ENCODE results near the gene PNPLA8. TPM values are rescaled to one million over a fixed set of nuclear protein-coding genes. Genes with fewer than 3 reads are reported as not detected.

PNPLA8 gene
- total RNA-seq, 1 donor from 2014 or later = 26.3 TPM

DNA sequence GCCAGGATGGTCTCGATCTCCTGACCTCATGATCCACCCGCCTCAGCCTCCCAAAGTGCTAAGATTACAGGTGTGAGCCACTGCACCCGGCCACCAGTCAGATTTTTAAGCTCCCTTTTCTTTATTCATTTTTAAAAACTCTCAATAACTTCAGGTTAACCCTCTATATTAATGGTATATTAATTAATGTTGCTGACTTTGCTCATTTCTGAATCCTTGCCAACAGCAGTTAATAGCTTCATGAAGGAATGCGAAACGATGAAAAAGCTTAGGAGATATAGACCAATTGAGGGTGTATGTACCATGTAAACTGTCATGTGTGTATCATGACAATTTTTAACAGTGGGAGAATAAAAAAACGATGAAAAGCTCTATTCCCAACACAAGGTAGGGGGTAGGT lies 27.5 kb downstream of the PNPLA8 start:
- FAIRE-seq (no peak), DNase-seq (ENCODE audit: low read depth) (no peak)
- H3K36me3 ChIP-seq (ENCODE audit: control insufficient read depth, insufficient read depth, low read length) = peaks cover 3% of the 10 kb centered on the region
- no peak overlapping the region for H3K4me3 ChIP-seq (ENCODE audit: low read depth, low read length)
- TF ChIP-seq, protein P1, sequence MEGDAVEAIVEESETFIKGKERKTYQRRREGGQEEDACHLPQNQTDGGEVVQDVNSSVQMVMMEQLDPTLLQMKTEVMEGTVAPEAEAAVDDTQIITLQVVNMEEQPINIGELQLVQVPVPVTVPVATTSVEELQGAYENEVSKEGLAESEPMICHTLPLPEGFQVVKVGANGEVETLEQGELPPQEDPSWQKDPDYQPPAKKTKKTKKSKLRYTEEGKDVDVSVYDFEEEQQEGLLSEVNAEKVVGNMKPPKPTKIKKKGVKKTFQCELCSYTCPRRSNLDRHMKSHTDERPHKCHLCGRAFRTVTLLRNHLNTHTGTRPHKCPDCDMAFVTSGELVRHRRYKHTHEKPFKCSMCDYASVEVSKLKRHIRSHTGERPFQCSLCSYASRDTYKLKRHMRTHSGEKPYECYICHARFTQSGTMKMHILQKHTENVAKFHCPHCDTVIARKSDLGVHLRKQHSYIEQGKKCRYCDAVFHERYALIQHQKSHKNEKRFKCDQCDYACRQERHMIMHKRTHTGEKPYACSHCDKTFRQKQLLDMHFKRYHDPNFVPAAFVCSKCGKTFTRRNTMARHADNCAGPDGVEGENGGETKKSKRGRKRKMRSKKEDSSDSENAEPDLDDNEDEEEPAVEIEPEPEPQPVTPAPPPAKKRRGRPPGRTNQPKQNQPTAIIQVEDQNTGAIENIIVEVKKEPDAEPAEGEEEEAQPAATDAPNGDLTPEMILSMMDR (IDR thresholded peaks at IDR 0.05; ENCODE audit: insufficient read depth, low read length, severe bottlenecking) = no peak
- no peaks in the 10 kb centered on the region for H3K27me3 ChIP-seq (ENCODE audit: control insufficient read depth, insufficient read depth, low read length)

DNA sequence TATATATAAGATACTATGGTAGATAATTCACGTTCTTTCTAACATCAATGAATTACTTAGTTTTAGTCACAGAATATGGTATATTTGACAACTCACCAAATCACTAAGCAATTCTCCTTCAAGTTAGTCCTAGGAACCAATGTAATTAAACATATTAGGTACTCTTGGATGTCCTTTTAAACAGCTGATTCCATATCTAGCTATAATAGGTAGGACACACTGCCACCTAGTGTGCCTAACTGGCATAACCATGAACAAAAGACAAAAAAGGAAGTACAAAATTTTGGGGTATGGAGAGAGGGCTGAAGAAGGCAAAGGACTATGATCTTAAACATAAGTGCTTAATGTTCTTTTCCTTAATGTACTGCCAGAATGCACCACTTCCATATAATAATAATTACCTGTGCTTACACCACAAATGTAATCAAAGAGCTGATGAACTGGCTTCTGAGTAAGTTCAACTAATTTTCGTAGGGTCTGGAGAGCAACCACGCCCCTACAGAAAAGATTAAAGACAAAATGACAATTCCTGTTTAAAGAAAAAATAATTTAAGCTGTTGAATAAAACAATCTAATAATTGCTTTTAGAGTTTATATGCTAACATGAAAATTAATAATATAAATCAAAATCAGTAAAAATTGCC lies 28.7 kb downstream of the PNPLA8 start:
- H3K36me3 ChIP-seq (ENCODE audit: control insufficient read depth, insufficient read depth, low read length) = peaks cover 3% of the 10 kb centered on the region
- FAIRE-seq (no peak), DNase-seq (ENCODE audit: low read depth) (peak; percentile 52)
- H3K4me3 ChIP-seq (ENCODE audit: low read depth, low read length) = no peak overlapping the region
- H3K27me3 ChIP-seq (ENCODE audit: control insufficient read depth, insufficient read depth, low read length) = no peaks in the 10 kb centered on the region
- TF ChIP-seq, protein P1 (IDR thresholded peaks at IDR 0.05; ENCODE audit: insufficient read depth, low read length, severe bottlenecking) = peak; percentile 57

DNA sequence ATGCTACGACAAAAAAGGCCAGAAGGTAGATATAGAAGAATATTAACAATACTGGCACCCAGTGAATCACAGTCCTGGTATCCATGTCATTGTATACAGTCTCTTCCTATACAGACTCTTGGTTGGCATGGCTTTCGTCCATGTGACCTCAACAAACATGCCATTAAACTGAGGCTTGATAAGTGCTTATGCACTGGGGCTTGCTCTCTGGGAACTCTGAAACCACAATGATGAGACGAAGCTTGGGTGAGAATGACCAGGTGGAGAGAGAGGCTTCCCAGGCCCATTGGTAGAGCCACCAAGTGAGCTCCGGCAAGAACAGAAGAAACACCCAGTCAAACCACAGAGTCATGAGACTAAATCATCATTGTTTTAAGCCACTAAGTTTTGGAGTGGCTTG lies 33.2 kb downstream of the PNPLA8 start:
- H3K4me3 ChIP-seq (ENCODE audit: low read depth, low read length) = no peak overlapping the region
- DNase-seq (ENCODE audit: low read depth) = peak; percentile 25
- H3K36me3 ChIP-seq (ENCODE audit: control insufficient read depth, insufficient read depth, low read length) = peaks cover 6% of the 10 kb centered on the region
- TF ChIP-seq, protein P1 (IDR thresholded peaks at IDR 0.05; ENCODE audit: insufficient read depth, low read length, severe bottlenecking) = no peak
- no peaks in the 10 kb centered on the region for H3K27me3 ChIP-seq (ENCODE audit: control insufficient read depth, insufficient read depth, low read length)
- FAIRE-seq = no peak

DNA sequence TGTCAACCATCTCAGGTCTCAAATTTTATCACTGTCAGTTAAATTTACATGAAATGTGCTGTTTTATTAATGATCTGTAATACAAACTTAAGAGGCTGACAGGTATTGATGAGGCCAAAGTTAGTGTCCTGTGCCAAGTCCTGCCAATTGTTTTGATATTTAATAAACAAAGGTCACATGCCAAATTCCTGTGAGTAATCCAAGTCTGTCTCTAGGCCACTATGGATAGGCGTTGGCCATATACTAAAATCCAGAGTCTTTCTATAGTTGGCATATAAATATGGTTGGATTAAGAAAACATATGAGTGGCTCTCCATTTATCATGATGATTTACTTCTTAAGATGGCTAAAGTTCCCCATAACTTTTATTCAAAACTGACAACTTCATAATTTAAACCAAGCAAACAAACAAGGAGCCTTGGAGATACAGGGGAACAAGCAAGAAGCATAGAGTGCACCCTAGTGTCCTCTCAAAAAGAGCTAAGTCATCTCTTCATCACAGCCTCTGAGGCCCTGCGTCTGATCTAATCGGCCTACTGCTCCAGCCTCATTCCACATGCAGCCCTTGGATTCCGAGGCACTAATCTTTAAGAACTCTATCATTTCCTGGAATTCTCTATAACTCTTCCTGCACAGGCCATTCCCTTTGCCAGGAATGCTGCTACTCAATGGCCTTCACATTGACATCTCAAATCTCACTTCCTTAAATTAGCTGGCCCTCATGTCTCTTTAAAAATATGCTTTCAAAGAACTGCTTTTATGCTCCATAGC lies 37.0 kb downstream of the PNPLA8 start:
- peaks cover 3% of the 10 kb centered on the region for H3K36me3 ChIP-seq (ENCODE audit: control insufficient read depth, insufficient read depth, low read length)
- no peaks in the 10 kb centered on the region for H3K27me3 ChIP-seq (ENCODE audit: control insufficient read depth, insufficient read depth, low read length)
- DNase-seq (ENCODE audit: low read depth) (no peak), FAIRE-seq (no peak)
- H3K4me3 ChIP-seq (ENCODE audit: low read depth, low read length) = no peak overlapping the region
- TF ChIP-seq, protein P1 (IDR thresholded peaks at IDR 0.05; ENCODE audit: insufficient read depth, low read length, severe bottlenecking) = no peak

DNA sequence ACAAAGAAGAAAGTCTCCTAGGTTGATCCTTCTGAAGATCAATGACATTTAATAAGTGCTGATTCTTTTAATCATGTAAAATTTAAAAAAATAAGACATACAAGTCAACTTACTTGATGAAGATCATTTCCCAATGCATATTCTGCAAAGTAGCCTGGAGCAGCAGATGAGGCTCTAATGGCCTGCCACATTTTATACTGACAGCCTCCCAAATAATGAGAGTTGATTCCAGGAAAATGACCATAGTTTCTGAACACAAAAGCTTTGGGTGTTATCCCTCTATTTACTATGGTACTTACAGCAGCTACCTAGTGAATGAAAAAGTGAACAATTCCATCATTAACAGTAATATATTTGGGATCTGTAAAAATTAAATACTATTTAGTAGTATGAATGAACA lies 38.3 kb downstream of the PNPLA8 start:
- no peak for FAIRE-seq
- H3K27me3 ChIP-seq (ENCODE audit: control insufficient read depth, insufficient read depth, low read length) = no peaks in the 10 kb centered on the region
- TF ChIP-seq, protein P1 (IDR thresholded peaks at IDR 0.05; ENCODE audit: insufficient read depth, low read length, severe bottlenecking) = no peak
- no peak for DNase-seq (ENCODE audit: low read depth)
- H3K4me3 ChIP-seq (ENCODE audit: low read depth, low read length) = no peak overlapping the region
- H3K36me3 ChIP-seq (ENCODE audit: control insufficient read depth, insufficient read depth, low read length) = peaks cover 3% of the 10 kb centered on the region

Data from bronchial epithelial cell (primary cell).